Kidney epithelial cell (primary cell): ENCODE measurements around the gene KCNK7. TPM values are rescaled to one million over a fixed set of nuclear protein-coding genes. Genes with fewer than 3 reads are reported as not detected.

ENCODE experiments used
- DNase-seq: peaks from one replicate; pipeline ENCODE4 v3.0.0-alpha.2; 2010; ENCODE audit warnings: low read depth
- H3K27me3 ChIP-seq: 2 replicates; pipeline ENCODE4 v1.6.0; 2011; ENCODE audit warnings: low read length; ENCODE audit not compliant: control insufficient read depth, insufficient read depth
- H3K36me3 ChIP-seq: 2 replicates; pipeline ENCODE4 v1.5.1; 2011; ENCODE audit warnings: low read length; ENCODE audit not compliant: control insufficient read depth, insufficient read depth
- H3K4me3 ChIP-seq: 2 replicates; pipeline ENCODE4 v1.5.1; 2011; ENCODE audit warnings: low read depth, mild to moderate bottlenecking, control low read depth, low read length
- CTCF ChIP-seq: IDR thresholded peaks from 2 replicates; pipeline ENCODE4 v1.5.1; 2011; ENCODE audit warnings: mild to moderate bottlenecking, moderate library complexity, low read length, control low read depth, inconsistent platforms; ENCODE audit not compliant: insufficient read depth, poor library complexity, severe bottlenecking
- total RNA-seq: library from RNA; depleted of rRNA; stranded (reverse); fragments of >200 nt; gene quantifications from 2 replicates; pipeline ENCODE4 v1.2.3, GENCODE V29; 2015

The KCNK7 gene
- total RNA-seq, 1 donor from 2014 or later: not detected

GRCh38 chr11:65590240-65590738 is 5.3 kb downstream of the KCNK7 start:
- no peak for DNase-seq
- no peak for TF ChIP-seq CTCF

GRCh38 chr11:65589444-65590239 is 6.0 kb downstream of the KCNK7 start:
- H3K27me3 ChIP-seq: peaks cover 3% of the 10 kb centered on the region

More at GRCh38 chr11:65590240-65590738, 5.3 kb downstream of the KCNK7 start:
- H3K27me3 ChIP-seq: no peaks in the 10 kb centered on the region
- no peaks in the 10 kb centered on the region for H3K36me3 ChIP-seq
- H3K4me3 ChIP-seq: no peak overlapping the region

GRCh38 chr11:65588199-65589054 is 7.2 kb downstream of the KCNK7 start:
- TF ChIP-seq CTCF: peak; percentile 74
- DNase-seq: no peak
- H3K36me3 ChIP-seq: no peaks in the 10 kb centered on the region
- no peak overlapping the region for H3K4me3 ChIP-seq
- peaks cover 10% of the 10 kb centered on the region for H3K27me3 ChIP-seq

More at GRCh38 chr11:65589444-65590239, 6.0 kb downstream of the KCNK7 start:
- H3K36me3 ChIP-seq: no peaks in the 10 kb centered on the region
- no peak overlapping the region for H3K4me3 ChIP-seq
- no peak for TF ChIP-seq CTCF
- DNase-seq: no peak

- Histone ChIP-seq H3K36me3 (no peaks in the 10 kb centered on the region), H3K27me3 (peaks cover 10% of the 10 kb centered on the region), H3K4me3 (no peak overlapping the region)
- DNase-seq: no peak
- TF ChIP-seq CTCF: no peak
Observed at GRCh38 chr11:65586676-65587075, 8.9 kb downstream of the KCNK7 start.

GRCh38 chr11:65586247-65586630 is 9.4 kb downstream of the KCNK7 start:
- H3K27me3 ChIP-seq: peaks cover 10% of the 10 kb centered on the region
- H3K36me3 ChIP-seq: no peaks in the 10 kb centered on the region
- no peak overlapping the region for H3K4me3 ChIP-seq
- no peak for DNase-seq
- TF ChIP-seq CTCF: no peak
